Stimulated activated naive B cell treated with anti-CD40 and anti-IgM and Interleukin-4, amounts not matched to agents 10 μg/mL and 1 μg/mL and 100 μg/mL, for 72 hours (primary cell): ENCODE data around the gene CIZ1.

ENCODE experiments used
- ATAC-seq, 2 donors: fragments of 150-1000 bp; cut with Tn5 transposase; replicated peaks; 2 replicates each; pipeline ENCODE4 v1.10.0; 2021; ENCODE audit warnings: moderate library complexity in 1 of 2
- DNase-seq: peaks from one replicate; pipeline ENCODE4 v3.0.0; 2021
- H3K27ac Mint-ChIP-seq: one replicate; pipeline ENCODE4 v1.8.0; 2022; ENCODE audit warnings: mild to moderate bottlenecking, mixed read lengths
- H3K27me3 Mint-ChIP-seq, 2 donors: one replicate each; pipeline ENCODE4 v1.8.0; 2022; ENCODE audit warnings: mixed read lengths in 2 of 2
- H3K36me3 Mint-ChIP-seq, 2 donors: one replicate each; pipeline ENCODE4 v1.8.0; 2022; ENCODE audit warnings: mixed read lengths in 2 of 2, mild to moderate bottlenecking in 1 of 2
- H3K4me1 Mint-ChIP-seq, 2 donors: one replicate each; pipeline ENCODE4 v1.8.0; 2022; ENCODE audit warnings: mixed read lengths in 2 of 2, mild to moderate bottlenecking in 1 of 2
- H3K4me3 Mint-ChIP-seq, 2 donors: one replicate each; pipeline ENCODE4 v1.8.0; 2022; ENCODE audit warnings: mild to moderate bottlenecking in 2 of 2, mixed read lengths in 2 of 2, moderate library complexity in 1 of 2
- H3K9me3 Mint-ChIP-seq, 2 donors: one replicate each; pipeline ENCODE4 v1.8.0; 2022; ENCODE audit warnings: mixed read lengths in 2 of 2, mild to moderate bottlenecking in 1 of 2

CIZ1 gene

GRCh38 chr9:128127990-128128835 is 63.2 kb downstream of the CIZ1 start:
- H3K27me3 Mint-ChIP-seq, result peaks cover 13 to 15% of the 10 kb centered on the region in 2 donors
- DNase-seq, result peak; percentile 86
- H3K9me3 Mint-ChIP-seq, result peaks cover 4 to 6% of the 10 kb centered on the region in 2 donors
- peak; percentile 74 to 80 for ATAC-seq
- H3K4me1 Mint-ChIP-seq, result peaks cover 30 to 50% of the 10 kb centered on the region in 2 donors
- peak overlapping the region; percentile 96 to 97 for H3K4me3 Mint-ChIP-seq
- peak overlapping the region; percentile 100 for H3K27ac Mint-ChIP-seq
- H3K36me3 Mint-ChIP-seq, result peaks cover 13 to 31% of the 10 kb centered on the region in 2 donors

GRCh38 chr9:128127568-128127989 is 63.8 kb downstream of the CIZ1 start, which contains the start of gene PTGES2:
PTGES2 (minus strand) TSS chr9:128127729; CDS start chr9:128127717, 12 bp downstream.
- ATAC-seq, result peak; percentile 69 to 77
- H3K36me3 Mint-ChIP-seq, result peaks cover 16 to 36% of the 10 kb centered on the region in 2 donors
- peaks cover 7 to 9% of the 10 kb centered on the region in 2 donors for H3K27me3 Mint-ChIP-seq
- peaks cover 30 to 47% of the 10 kb centered on the region in 2 donors for H3K4me1 Mint-ChIP-seq
- peaks cover 4 to 6% of the 10 kb centered on the region in 2 donors for H3K9me3 Mint-ChIP-seq
- peak within 1 kb of the TSS; percentile 96 to 97 for H3K4me3 Mint-ChIP-seq
- peak; percentile 77 for DNase-seq
- peak within 1 kb of the TSS; percentile 100 for H3K27ac Mint-ChIP-seq

- ATAC-seq, result peak in 1 of 2 donors; percentile 24
- DNase-seq, result peak; percentile 41
- H3K9me3 Mint-ChIP-seq, result peaks cover 4 to 6% of the 10 kb centered on the region in 2 donors
These were observed 65.6 kb downstream of the CIZ1 start for GRCh38 chr9:128125580-128126354.

GRCh38 chr9:128124873-128125579 is 66.3 kb downstream of the CIZ1 start:
- H3K4me3 Mint-ChIP-seq, result peak overlapping the region; percentile 63 to 97
- H3K27me3 Mint-ChIP-seq, result no peaks in the 10 kb centered on the region
- ATAC-seq (peak in 1 of 2 donors; percentile 1), DNase-seq (no peak)
- H3K36me3 Mint-ChIP-seq, result peaks cover 21 to 49% of the 10 kb centered on the region in 2 donors
- H3K4me1 Mint-ChIP-seq, result peaks cover 30 to 47% of the 10 kb centered on the region in 2 donors
- H3K9me3 Mint-ChIP-seq, result peaks cover 4 to 6% of the 10 kb centered on the region in 2 donors
- peak overlapping the region; percentile 87 for H3K27ac Mint-ChIP-seq

More at GRCh38 chr9:128125580-128126354, 65.6 kb downstream of the CIZ1 start:
- H3K4me1 Mint-ChIP-seq, result peaks cover 30 to 47% of the 10 kb centered on the region in 2 donors
- H3K36me3 Mint-ChIP-seq, result peaks cover 16 to 46% of the 10 kb centered on the region in 2 donors
- H3K27ac Mint-ChIP-seq, result peak overlapping the region; percentile 87
- H3K4me3 Mint-ChIP-seq, result peak overlapping the region; percentile 96 to 97
- no peaks in the 10 kb centered on the region for H3K27me3 Mint-ChIP-seq

GRCh38 chr9:128124451-128124850 is 66.9 kb downstream of the CIZ1 start:
- ATAC-seq, result no peak
- Mint-ChIP-seq H3K27me3 (no peaks in the 10 kb centered on the region), H3K4me1 (peaks cover 28 to 44% of the 10 kb centered on the region in 2 donors), H3K36me3 (peaks cover 21 to 49% of the 10 kb centered on the region in 2 donors), H3K27ac (no peak overlapping the region), H3K9me3 (peaks cover 3 to 5% of the 10 kb centered on the region in 2 donors), H3K4me3 (no peak overlapping the region)
- DNase-seq, result no peak

- Mint-ChIP-seq H3K4me1 (peaks cover 23 to 36% of the 10 kb centered on the region in 2 donors), H3K36me3 (peaks cover 21 to 49% of the 10 kb centered on the region in 2 donors), H3K9me3 (no peaks in the 10 kb centered on the region), H3K27ac (peak overlapping the region; percentile 37), H3K4me3 (no peak overlapping the region), H3K27me3 (no peaks in the 10 kb centered on the region)
- ATAC-seq, result no peak
- no peak for DNase-seq
These were observed 67.8 kb downstream of the CIZ1 start for GRCh38 chr9:128123451-128124080.

GRCh38 chr9:128122809-128123175 is 68.6 kb downstream of the CIZ1 start:
- Mint-ChIP-seq H3K4me1 (peaks cover 29 to 36% of the 10 kb centered on the region in 2 donors), H3K36me3 (peaks cover 19 to 45% of the 10 kb centered on the region in 2 donors), H3K4me3 (no peak overlapping the region), H3K9me3 (no peaks in the 10 kb centered on the region), H3K27me3 (no peaks in the 10 kb centered on the region), H3K27ac (no peak overlapping the region)
- ATAC-seq (no peak), DNase-seq (no peak)

GRCh38 chr9:128121924-128122808 is 69.2 kb downstream of the CIZ1 start:
- Mint-ChIP-seq H3K9me3 (no peaks in the 10 kb centered on the region), H3K27ac (no peak overlapping the region), H3K27me3 (no peaks in the 10 kb centered on the region), H3K36me3 (peaks cover 19 to 49% of the 10 kb centered on the region in 2 donors), H3K4me3 (no peak overlapping the region), H3K4me1 (peaks cover 33 to 41% of the 10 kb centered on the region in 2 donors)
- no peak for DNase-seq
- ATAC-seq, result no peak

- no peak for ATAC-seq
- no peak for DNase-seq
- H3K4me1 Mint-ChIP-seq, result peaks cover 36 to 44% of the 10 kb centered on the region in 2 donors
- no peaks in the 10 kb centered on the region for H3K9me3 Mint-ChIP-seq
- H3K4me3 Mint-ChIP-seq, result no peak overlapping the region
- H3K27ac Mint-ChIP-seq, result no peak overlapping the region
- peaks cover 22 to 52% of the 10 kb centered on the region in 2 donors for H3K36me3 Mint-ChIP-seq
- H3K27me3 Mint-ChIP-seq, result no peaks in the 10 kb centered on the region
These were observed 69.9 kb downstream of the CIZ1 start for GRCh38 chr9:128121466-128121810.

- H3K4me1 Mint-ChIP-seq, result peaks cover 34 to 44% of the 10 kb centered on the region in 2 donors
- DNase-seq (no peak), ATAC-seq (no peak)
- no peak overlapping the region for H3K4me3 Mint-ChIP-seq
- no peaks in the 10 kb centered on the region for H3K9me3 Mint-ChIP-seq
- no peak overlapping the region for H3K27ac Mint-ChIP-seq
- H3K27me3 Mint-ChIP-seq, result no peaks in the 10 kb centered on the region
- peaks cover 26 to 53% of the 10 kb centered on the region in 2 donors for H3K36me3 Mint-ChIP-seq
These were observed 70.5 kb downstream of the CIZ1 start for GRCh38 chr9:128120741-128121465.

GRCh38 chr9:128120061-128120740 is 71.2 kb downstream of the CIZ1 start:
- Mint-ChIP-seq H3K4me1 (peaks cover 33 to 44% of the 10 kb centered on the region in 2 donors), H3K27ac (no peak overlapping the region), H3K4me3 (no peak overlapping the region), H3K27me3 (no peaks in the 10 kb centered on the region), H3K36me3 (peaks cover 27 to 53% of the 10 kb centered on the region in 2 donors), H3K9me3 (no peaks in the 10 kb centered on the region)
- ATAC-seq, result no peak
- DNase-seq, result no peak
